Kidney epithelial cell (primary cell): Measurements from ENCODE around the gene KIF6. TPM values are rescaled to one million over a fixed set of nuclear protein-coding genes. Genes with fewer than 3 reads are reported as not detected.

Experiments used
- DNase-seq: peaks from one replicate; pipeline ENCODE4 v3.0.0-alpha.2; 2010; ENCODE audit warnings: low read depth
- H3K27me3 ChIP-seq: 2 replicates; pipeline ENCODE4 v1.6.0; 2011; ENCODE audit warnings: low read length; ENCODE audit not compliant: control insufficient read depth, insufficient read depth
- H3K36me3 ChIP-seq: 2 replicates; pipeline ENCODE4 v1.5.1; 2011; ENCODE audit warnings: low read length; ENCODE audit not compliant: control insufficient read depth, insufficient read depth
- H3K4me3 ChIP-seq: 2 replicates; pipeline ENCODE4 v1.5.1; 2011; ENCODE audit warnings: low read depth, mild to moderate bottlenecking, control low read depth, low read length
- CTCF ChIP-seq: IDR thresholded peaks from 2 replicates; pipeline ENCODE4 v1.5.1; 2011; ENCODE audit warnings: mild to moderate bottlenecking, moderate library complexity, low read length, control low read depth, inconsistent platforms; ENCODE audit not compliant: insufficient read depth, poor library complexity, severe bottlenecking
- total RNA-seq: library from RNA; depleted of rRNA; stranded (reverse); fragments of >200 nt; gene quantifications from 2 replicates; pipeline ENCODE4 v1.2.3, GENCODE V29; 2015

Gene KIF6
- total RNA-seq, 1 donor from 2014 or later = 0.33 TPM

GRCh38 chr6:39550191-39550590 is 175.0 kb downstream of the KIF6 start:
- Histone ChIP-seq H3K36me3 (no peaks in the 10 kb centered on the region), H3K27me3 (no peaks in the 10 kb centered on the region), H3K4me3 (no peak overlapping the region)
- no peak for TF ChIP-seq CTCF
- no peak for DNase-seq

GRCh38 chr6:39546731-39547130 is 178.5 kb downstream of the KIF6 start:
- no peak for DNase-seq
- TF ChIP-seq CTCF = no peak
- H3K4me3 ChIP-seq = no peak overlapping the region
- H3K36me3 ChIP-seq = no peaks in the 10 kb centered on the region
- no peaks in the 10 kb centered on the region for H3K27me3 ChIP-seq

GRCh38 chr6:39543950-39544349 is 181.3 kb downstream of the KIF6 start:
- no peaks in the 10 kb centered on the region for H3K36me3 ChIP-seq
- H3K4me3 ChIP-seq = no peak overlapping the region
- no peak for DNase-seq
- no peaks in the 10 kb centered on the region for H3K27me3 ChIP-seq
- TF ChIP-seq CTCF = no peak

- no peak for TF ChIP-seq CTCF
Measured at GRCh38 chr6:39543095-39543494, 182.1 kb downstream of the KIF6 start.

GRCh38 chr6:39540454-39540853 is 184.8 kb downstream of the KIF6 start:
- Histone ChIP-seq H3K27me3 (no peaks in the 10 kb centered on the region), H3K4me3 (no peak overlapping the region), H3K36me3 (no peaks in the 10 kb centered on the region)
- DNase-seq = no peak
- no peak for TF ChIP-seq CTCF

More at GRCh38 chr6:39543095-39543494, 182.1 kb downstream of the KIF6 start:
- no peak overlapping the region for H3K4me3 ChIP-seq
- no peak for DNase-seq
- no peaks in the 10 kb centered on the region for H3K36me3 ChIP-seq
- H3K27me3 ChIP-seq = no peaks in the 10 kb centered on the region

- Histone ChIP-seq H3K27me3 (no peaks in the 10 kb centered on the region), H3K36me3 (no peaks in the 10 kb centered on the region), H3K4me3 (no peak overlapping the region)
- TF ChIP-seq CTCF = no peak
- no peak for DNase-seq
Measured at GRCh38 chr6:39530201-39530759, 194.9 kb downstream of the KIF6 start.
